DOHH2 (cell line): ENCODE measurements around the gene LRRC73.
A peak's percentile ranks its signal among the peaks of the same experiment; 100 is the strongest.

Experiments used
- H3F3A ChIP-seq: fragments of 200-600 bp; sonication (generic), shearing (Covaris generic); 2 replicates; pipeline ENCODE4 v1.6.0; 2016; ENCODE audit warnings: antibody characterized with exemption, mild to moderate bottlenecking; ENCODE audit not compliant: control insufficient read depth, insufficient read depth
- H3K27ac ChIP-seq: fragments of 200-600 bp; sonication (generic); 2 replicates; pipeline ENCODE4 v1.5.1; 2014; ENCODE audit warnings: low read depth, mild to moderate bottlenecking, low read length, moderate library complexity
- H3K27me3 ChIP-seq: fragments of 200-600 bp; sonication (generic); 2 replicates; pipeline ENCODE4 v1.6.1; 2014; ENCODE audit warnings: mild to moderate bottlenecking, low read length, mixed read lengths; ENCODE audit not compliant: control insufficient read depth
- H3K36me3 ChIP-seq: fragments of 200-600 bp; sonication (generic); 2 replicates; pipeline ENCODE4 v1.6.1; 2014; ENCODE audit warnings: mild to moderate bottlenecking, low read length, moderate library complexity, mixed read lengths; ENCODE audit not compliant: control insufficient read depth
- H3K4me1 ChIP-seq: fragments of 200-600 bp; sonication (generic); 2 replicates; pipeline ENCODE4 v1.6.1; 2014; ENCODE audit warnings: mild to moderate bottlenecking, low read length, mixed read lengths; ENCODE audit not compliant: control insufficient read depth
- H3K4me2 ChIP-seq: fragments of 200-600 bp; sonication (generic); 2 replicates; pipeline ENCODE4 v1.6.0; 2014; ENCODE audit warnings: mild to moderate bottlenecking, low read length, moderate library complexity
- H3K4me3 ChIP-seq: fragments of 200-600 bp; sonication (generic); 2 replicates; pipeline ENCODE4 v1.5.1; 2014; ENCODE audit warnings: mild to moderate bottlenecking, low read length, mixed read lengths
- H3K79me2 ChIP-seq: fragments of 200-600 bp; sonication (generic); 2 replicates; pipeline ENCODE4 v1.6.1; 2014; ENCODE audit warnings: mild to moderate bottlenecking, low read length, mixed read lengths; ENCODE audit not compliant: control insufficient read depth
- H3K9me2 ChIP-seq: fragments of 200-600 bp; sonication (generic); replicated peaks from 2 replicates; pipeline ENCODE4 v1.6.1; 2014; ENCODE audit warnings: mild to moderate bottlenecking, low read length, mixed read lengths; ENCODE audit not compliant: control insufficient read depth
- H3K9me3 ChIP-seq: fragments of 200-600 bp; sonication (generic); 2 replicates; pipeline ENCODE4 v1.6.1; 2014; ENCODE audit warnings: antibody characterized with exemption, low read length, mixed read lengths; ENCODE audit not compliant: control insufficient read depth, insufficient read depth
- H4K20me1 ChIP-seq: fragments of 200-600 bp; sonication (generic); 2 replicates; pipeline ENCODE4 v1.6.0; 2014; ENCODE audit warnings: low read depth, mild to moderate bottlenecking, antibody characterized with exemption, low read length, moderate library complexity; ENCODE audit not compliant: control insufficient read depth, insufficient read depth
- CTCF ChIP-seq: fragments of 200-600 bp; sonication (generic); IDR thresholded peaks from one replicate; pipeline ENCODE4 v1.5.1; 2014; ENCODE audit warnings: antibody characterized with exemption, mild to moderate bottlenecking, low read depth, low read length; ENCODE audit not compliant: poor library complexity, severe bottlenecking
- EZH2phosphoT487 ChIP-seq: fragments of 200-600 bp; sonication (generic); IDR thresholded peaks from 2 replicates; pipeline ENCODE4 v1.6.1; 2017; ENCODE audit warnings: borderline replicate concordance, mild to moderate bottlenecking, antibody characterized with exemption, low read length, moderate library complexity, mixed read lengths

The LRRC73 gene

GRCh38 chr6:43476746-43477145 lies 33.4 kb downstream of the LRRC73 start:
- no peak for TF ChIP-seq CTCF
- Histone ChIP-seq H3K4me3 (peak overlapping the region; percentile 78), H3K9me2 (no peaks in the 10 kb centered on the region), H4K20me1 (no peaks in the 10 kb centered on the region; the same call in 1 of the 2 replicates), H3K36me3 (no peaks in the 10 kb centered on the region), H3K4me1 (peaks cover 20% of the 10 kb centered on the region), H3K9me3 (no peaks in the 10 kb centered on the region), H3K27me3 (no peaks in the 10 kb centered on the region), H3F3A (peaks cover 2% of the 10 kb centered on the region; the same call in 1 of the 2 replicates), H3K27ac (no peak overlapping the region), H3K79me2 (peaks cover 39% of the 10 kb centered on the region), H3K4me2 (peak overlapping the region; percentile 84)

- Histone ChIP-seq H3K79me2 (peaks cover 29% of the 10 kb centered on the region), H3K27ac (no peak overlapping the region), H3K27me3 (no peaks in the 10 kb centered on the region), H4K20me1 (no peaks in the 10 kb centered on the region), H3K9me3 (no peaks in the 10 kb centered on the region), H3K9me2 (no peaks in the 10 kb centered on the region), H3K4me3 (no peak overlapping the region), H3F3A (peaks cover 2% of the 10 kb centered on the region; the same call in 1 of the 2 replicates), H3K36me3 (no peaks in the 10 kb centered on the region), H3K4me2 (no peak overlapping the region), H3K4me1 (peaks cover 20% of the 10 kb centered on the region)
- no peak for TF ChIP-seq EZH2phosphoT487
Measured at GRCh38 chr6:43475516-43475915, 34.6 kb downstream of the LRRC73 start.

GRCh38 chr6:43472515-43472914 lies 37.6 kb downstream of the LRRC73 start:
- H3K4me1 ChIP-seq = peaks cover 7% of the 10 kb centered on the region
- H4K20me1 ChIP-seq = no peaks in the 10 kb centered on the region
- H3F3A ChIP-seq = peaks cover 2% of the 10 kb centered on the region; the same call in 1 of the 2 replicates
- no peak for TF ChIP-seq CTCF
- no peak for TF ChIP-seq EZH2phosphoT487
- no peak overlapping the region for H3K4me2 ChIP-seq
- H3K4me3 ChIP-seq = no peak overlapping the region
- no peak overlapping the region for H3K27ac ChIP-seq
- no peaks in the 10 kb centered on the region for H3K9me3 ChIP-seq
- H3K36me3 ChIP-seq = no peaks in the 10 kb centered on the region
- no peaks in the 10 kb centered on the region for H3K9me2 ChIP-seq
- peaks cover 16% of the 10 kb centered on the region for H3K27me3 ChIP-seq
- H3K79me2 ChIP-seq = peaks cover under 1% of the 10 kb centered on the region

- no peaks in the 10 kb centered on the region for H3K79me2 ChIP-seq
- H3K27me3 ChIP-seq = peaks cover 20% of the 10 kb centered on the region
- H3F3A ChIP-seq = peaks cover under 1% of the 10 kb centered on the region; the same call in 1 of the 2 replicates
- H4K20me1 ChIP-seq = no peaks in the 10 kb centered on the region
- H3K4me1 ChIP-seq = no peaks in the 10 kb centered on the region
- H3K36me3 ChIP-seq = no peaks in the 10 kb centered on the region
- no peak for TF ChIP-seq EZH2phosphoT487
- TF ChIP-seq CTCF = no peak
- H3K9me2 ChIP-seq = no peaks in the 10 kb centered on the region
- no peak overlapping the region for H3K4me3 ChIP-seq
- H3K9me3 ChIP-seq = no peaks in the 10 kb centered on the region
- H3K4me2 ChIP-seq = no peak overlapping the region
- H3K27ac ChIP-seq = no peak overlapping the region
Measured at GRCh38 chr6:43471399-43471798, 38.7 kb downstream of the LRRC73 start.
